Measurements from ENCODE around the gene YIPF1.
"Not testable (repeated sequence)": the region's sequence is repeated elsewhere in the genome, so short reads cannot be mapped to it uniquely, and the experiment has no call there.

YIPF1 gene

DNA sequence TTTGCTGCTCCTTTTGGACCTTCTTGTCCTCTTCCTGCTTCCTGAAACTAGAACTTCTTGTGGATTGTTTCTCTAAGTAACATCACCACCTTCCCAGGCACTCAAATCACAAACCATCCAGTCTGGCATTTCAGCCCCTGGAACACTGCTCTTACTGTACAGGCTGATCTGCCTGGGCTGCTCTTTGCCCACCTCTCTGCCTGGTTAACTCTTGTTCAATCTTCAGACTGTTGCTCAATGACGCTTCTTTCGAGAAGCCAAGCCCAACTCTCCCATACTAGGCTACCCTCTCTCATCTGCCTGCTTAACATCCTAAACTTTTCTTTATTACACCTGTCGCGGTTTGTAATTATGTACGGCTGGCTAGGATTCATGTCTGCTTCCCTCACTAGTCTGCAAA, 5.0 kb upstream of the YIPF1 start:
- DNase-seq (ENCODE audit: low read depth in 2 of 2) = no peak

DNA sequence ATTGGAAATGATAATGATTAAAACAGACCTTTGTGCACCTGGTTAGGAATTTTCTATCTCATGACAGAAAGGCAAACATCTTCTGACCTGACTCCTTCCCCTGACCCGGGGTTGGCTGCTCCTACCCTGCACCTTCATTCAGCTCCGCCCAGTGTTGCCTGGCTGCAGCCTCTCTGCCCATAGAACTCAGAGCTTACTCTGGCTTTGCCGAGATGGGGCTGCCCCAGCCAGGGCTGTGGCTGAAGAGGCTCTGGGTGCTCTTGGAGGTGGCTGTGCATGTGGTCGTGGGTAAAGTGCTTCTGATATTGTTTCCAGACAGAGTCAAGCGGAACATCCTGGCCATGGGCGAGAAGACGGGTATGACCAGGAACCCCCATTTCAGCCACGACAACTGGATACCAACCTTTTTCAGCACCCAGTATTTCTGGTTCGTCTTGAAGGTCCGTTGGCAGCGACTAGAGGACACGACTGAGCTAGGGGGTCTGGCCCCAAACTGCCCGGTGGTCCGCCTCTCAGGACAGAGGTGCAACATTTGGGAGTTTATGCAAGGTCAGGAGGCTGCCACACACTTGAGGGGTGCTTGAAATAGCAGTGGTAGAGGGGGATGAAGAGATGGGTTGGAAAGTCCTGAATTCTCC, 4.5 kb upstream of the YIPF1 start, which contains the start of gene DIO1:
TSS of gene DIO1 (plus strand) at position 189 of the 638 bp plus-strand sequence. CDS start at position 213, 24 bp downstream.
- DNase-seq (ENCODE audit: low read depth in 2 of 2) = no peak

DNA sequence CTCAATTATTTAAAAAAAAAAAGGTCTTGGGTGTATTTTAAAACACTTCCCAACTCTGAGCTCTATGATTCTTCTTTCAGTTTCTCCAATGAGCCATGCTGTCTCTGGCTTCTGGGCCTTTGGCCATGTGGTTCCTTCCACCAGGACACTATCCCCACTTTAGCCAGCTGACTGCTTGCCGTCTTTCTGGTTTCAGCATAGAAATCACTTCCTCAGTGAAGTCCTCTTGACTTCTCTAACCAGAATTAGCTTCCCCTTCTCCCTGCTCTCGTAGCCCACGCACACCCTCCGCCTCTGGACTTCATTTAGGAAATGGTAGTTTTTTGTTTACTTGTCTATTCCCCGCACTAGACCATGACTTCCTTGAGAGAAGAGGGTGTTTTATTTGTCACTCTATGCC, 3.3 kb upstream of the YIPF1 start:
- DNase-seq (ENCODE audit: low read depth in 2 of 2) = no peak

DNA sequence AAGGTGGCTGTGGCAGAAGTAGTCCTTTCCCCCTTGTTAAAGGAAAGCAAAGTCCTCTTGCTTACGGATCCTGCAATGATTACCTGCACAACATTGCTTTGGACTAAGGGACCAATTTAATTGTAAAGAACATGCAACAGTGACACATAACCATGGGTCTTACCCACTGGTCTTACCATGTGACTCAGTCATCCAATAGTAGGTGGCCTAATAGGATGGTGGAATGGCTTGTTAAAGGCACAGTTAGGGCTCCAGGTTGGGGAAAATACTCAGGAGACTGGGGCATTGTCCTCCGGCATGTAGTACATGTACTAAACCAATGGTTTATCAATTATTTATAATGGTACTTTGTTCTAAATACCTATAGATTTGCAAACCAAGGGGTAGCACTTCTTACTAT, 2.1 kb upstream of the YIPF1 start:
- no peak for DNase-seq (ENCODE audit: low read depth in 2 of 2)

DNA sequence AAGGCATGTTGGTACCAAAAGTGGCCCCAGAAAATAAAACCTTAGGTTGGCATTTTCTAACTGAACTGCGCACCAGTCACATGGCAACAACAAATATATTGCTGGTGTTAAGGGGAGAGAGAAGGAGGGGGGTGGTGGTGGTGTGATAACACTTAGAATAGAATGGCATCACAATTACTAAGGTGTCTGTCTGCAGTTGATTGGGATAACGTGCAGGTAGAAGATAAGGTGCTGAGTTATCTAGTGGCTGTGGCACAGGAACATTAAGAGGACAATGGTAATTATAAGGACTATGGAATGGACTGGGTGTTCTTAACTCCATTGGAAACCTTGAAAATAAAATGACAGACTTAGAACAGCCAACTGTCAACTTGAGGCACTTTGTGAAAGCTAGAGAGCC, 1.4 kb upstream of the YIPF1 start:
- DNase-seq (ENCODE audit: low read depth in 2 of 2) = no peak

DNA sequence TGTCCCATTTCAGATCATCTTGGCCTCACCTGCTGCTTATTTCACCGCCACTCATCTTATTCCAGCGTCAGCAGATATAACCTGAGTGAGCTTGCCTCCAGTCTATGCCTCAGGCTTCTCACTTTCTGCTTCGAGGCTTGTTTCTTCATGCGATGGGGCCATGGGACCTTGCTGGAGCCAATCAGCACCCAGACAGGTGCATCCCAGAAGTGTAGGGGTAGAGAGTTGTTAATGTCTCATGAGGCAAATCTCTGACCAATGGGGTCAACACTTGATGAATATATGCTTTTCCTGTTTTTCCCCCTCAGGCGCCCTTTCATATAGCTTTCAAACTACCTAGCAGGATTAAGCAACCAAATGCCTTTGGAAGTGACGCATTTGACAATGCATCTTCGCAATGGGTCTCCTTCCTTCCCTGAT, 935 bp upstream of the YIPF1 start:
- DNase-seq (ENCODE audit: low read depth in 2 of 2) = no peak

DNA sequence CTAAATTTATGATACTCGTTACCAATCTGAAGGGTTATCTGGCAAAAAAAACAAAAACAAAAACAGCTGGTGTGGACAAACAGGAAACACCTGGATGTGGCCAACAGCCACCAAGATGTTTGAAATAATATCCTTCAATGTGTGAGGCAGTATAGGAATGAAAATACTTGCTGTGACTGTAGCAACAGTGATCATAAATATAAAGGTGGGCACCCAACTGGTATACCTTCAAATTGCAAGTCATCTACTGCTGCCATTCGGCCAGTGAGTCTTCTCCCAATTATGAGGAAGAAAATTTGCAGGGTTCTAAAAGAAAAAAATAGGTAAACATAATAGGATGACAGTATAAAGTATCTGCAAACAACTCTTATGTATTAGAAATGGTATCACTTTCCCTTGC, 916 bp downstream of the YIPF1 start:
- no peak for DNase-seq (ENCODE audit: low read depth in 2 of 2)

DNA sequence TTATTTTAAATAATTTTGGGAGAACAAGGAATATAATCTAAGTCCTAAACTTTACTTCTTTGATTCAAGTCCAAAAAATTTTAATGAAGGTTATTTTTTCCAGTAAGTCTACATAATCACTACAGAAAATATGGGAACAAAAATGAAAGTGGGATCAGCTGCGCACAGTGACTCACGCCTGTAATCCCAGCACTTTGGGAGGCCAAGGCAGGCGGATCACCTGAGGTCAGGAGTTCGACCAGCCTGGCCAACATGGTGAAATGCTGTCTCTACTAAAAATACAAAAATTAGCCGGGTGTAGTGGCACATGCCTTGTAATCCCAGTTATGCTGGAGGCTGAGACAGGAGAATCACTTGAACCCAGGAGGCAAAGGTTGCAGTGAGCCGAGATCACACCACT, 6.0 kb downstream of the YIPF1 start:
- DNase-seq (ENCODE audit: low read depth in 2 of 2) = not testable (repeated sequence)

DNA sequence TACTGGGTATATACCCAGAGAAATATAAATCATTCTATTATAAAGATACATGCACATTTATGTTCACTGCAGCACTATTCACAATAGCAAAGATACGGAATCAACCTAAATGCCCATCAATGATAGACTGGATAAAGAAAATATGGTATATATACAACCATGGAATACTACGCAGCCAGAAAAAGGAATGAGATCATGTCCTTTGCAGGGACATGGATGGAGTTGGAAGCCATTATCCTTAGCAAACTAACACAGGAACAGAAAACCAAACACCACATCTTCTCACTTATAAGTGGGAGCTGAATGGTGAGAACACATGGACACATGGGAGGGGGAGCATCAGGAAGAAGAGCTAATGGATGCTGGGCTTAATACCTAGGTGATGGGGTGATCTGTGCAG, 7.7 kb downstream of the YIPF1 start:
- not testable (repeated sequence) for DNase-seq (ENCODE audit: low read depth in 2 of 2)

DNA sequence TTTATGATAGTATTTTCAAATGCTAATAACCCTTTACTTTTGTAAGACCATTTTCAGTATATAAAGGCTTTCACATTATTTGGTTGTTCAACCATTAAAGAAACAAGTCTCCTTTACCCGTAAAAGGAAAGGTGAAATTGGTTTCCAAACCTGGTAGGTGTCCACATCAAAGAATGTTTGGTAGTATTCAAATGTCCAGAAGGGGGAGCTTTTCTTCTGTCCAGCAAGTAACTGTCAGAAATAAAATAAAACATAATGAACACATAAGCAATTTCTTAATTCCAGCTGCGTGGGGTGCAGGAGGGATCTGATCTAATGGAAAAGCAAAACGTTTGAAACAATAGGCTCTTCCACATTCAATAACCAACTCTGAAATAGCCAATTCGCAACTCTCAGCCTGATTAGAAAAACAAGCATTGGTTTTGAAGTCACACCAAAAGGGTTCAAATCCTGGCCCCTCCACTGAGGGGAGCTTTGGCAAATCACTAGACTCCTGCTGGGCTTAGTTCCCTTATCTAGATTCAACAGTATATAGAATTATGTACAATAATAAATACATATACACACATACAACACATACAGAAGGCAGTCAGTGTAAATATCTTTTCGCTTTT, 11.0 kb downstream of the YIPF1 start:
- no peak for DNase-seq (ENCODE audit: low read depth in 2 of 2)

DNA sequence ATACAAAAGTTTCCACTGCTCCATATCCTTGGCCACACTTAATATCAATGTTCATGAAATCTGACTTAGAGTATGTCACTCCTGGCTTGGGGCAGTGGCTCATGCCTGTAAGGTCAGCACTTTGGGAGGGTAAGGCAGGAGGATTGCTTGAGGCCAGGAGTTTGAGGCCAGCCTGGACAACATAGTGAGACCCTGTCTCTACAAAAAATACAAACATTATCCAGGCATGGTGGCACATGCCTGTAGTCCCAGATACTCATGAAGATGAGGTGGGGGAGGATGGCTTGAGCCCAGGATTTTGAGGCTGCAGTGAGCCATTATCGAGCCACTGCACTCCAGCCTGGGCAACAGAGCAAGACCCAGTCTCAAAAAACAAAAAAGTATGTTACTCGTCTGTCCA, 14.4 kb downstream of the YIPF1 start:
- DNase-seq (ENCODE audit: low read depth in 2 of 2) = not testable (repeated sequence)

DNA sequence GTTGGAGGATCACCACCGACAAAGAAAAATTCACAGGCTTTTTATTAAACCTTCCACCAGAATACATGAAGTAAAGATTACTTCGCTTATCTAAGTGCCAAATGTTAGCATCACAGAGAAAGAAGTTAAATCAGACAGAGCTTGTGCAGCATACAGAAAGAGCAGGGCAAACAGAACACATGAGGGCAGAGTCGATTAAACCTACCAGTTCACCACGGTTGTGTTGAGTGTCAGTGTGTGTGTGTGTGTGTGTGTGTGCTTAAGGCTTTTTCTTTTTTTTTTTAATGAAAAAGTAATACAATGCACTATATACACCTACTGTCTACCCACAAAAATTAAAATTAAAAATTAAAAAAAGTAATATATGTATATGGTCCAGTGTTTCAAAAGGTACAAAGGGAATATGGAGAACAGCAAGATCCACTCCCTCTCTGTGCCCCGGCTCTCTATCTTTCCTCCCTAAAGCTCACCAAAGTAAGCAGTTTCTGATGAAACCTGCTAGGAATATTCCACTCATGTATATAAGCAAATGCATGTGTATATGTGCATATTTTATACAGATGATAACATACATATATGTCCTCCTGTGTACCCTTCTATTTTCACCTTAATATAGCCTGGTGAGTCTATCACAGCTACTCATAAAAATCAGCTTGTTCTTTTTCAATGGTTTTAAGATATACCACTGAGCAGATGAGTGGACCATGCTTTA, 17.7 kb downstream of the YIPF1 start:
- DNase-seq (ENCODE audit: low read depth in 2 of 2) = no peak

DNA sequence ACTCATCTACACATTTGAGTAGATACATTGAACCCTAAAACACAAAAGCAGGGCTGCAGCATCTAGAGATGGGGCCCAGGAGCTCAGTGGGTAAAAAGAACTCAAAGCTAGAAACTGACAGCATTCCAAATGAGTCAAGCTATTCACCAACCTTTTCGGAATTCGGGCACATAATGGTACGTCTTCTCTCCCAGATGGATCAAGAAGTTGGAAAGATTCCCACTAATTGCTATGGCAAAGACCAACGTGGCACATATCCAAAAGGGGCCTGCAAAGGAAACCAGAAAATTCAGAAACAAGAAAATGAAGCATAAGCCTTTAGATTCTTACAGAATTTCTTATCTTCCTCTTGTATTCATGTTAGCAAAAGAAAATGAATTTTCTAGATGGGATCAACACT, 18.4 kb downstream of the YIPF1 start:
- no peak for DNase-seq (ENCODE audit: low read depth in 2 of 2)

DNA sequence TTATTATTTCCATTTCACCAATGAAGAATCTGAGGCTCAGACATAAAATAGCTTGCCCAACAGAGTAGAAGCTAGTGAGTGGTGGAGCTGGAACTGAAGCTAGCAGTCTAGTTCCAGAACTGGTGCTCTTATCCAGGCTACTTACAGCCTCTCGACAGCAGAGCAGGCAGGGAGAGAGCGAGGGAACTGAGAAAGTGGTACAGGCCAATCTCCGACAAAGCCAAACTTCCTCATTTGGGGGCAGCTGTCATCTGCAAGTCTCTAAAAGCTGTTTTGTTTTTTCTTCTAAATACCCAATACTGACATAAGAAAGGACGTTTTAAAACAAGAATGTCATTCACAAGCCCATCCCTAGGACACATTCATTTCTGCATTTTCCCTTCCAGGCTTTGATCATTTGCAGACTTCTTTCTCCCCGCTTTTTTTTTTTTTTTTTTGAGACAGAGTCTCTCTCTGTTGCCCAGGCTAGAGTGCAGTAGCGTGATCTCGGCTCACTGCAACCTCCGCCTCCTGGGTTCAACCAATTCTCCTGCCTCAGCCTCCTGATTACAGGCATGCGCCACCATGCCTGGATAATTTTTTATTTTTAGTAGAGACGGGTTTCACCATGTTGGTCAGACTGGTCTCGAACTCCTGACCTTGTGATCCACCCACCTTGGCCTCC, 20.0 kb downstream of the YIPF1 start:
- DNase-seq (ENCODE audit: low read depth in 2 of 2) = no peak

DNA sequence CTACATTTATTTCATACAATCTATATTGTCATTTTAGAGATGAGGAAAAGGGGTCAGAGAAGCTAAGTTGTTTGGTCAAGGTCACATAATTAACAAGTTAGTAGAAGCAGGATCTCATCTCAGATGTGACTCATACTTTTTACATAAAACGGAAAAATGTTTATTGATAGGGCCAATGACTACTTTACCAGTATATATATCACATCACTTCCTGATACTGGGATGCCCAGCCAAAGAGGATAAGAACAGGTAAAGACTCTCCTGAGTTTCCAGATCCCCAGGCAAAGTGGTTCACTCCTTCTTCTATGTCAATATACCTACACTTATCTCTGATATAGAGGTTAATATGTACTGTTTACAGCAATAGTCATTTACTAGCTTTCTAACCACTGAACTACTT, 21.0 kb downstream of the YIPF1 start:
- no peak for DNase-seq (ENCODE audit: low read depth in 2 of 2)

DNA sequence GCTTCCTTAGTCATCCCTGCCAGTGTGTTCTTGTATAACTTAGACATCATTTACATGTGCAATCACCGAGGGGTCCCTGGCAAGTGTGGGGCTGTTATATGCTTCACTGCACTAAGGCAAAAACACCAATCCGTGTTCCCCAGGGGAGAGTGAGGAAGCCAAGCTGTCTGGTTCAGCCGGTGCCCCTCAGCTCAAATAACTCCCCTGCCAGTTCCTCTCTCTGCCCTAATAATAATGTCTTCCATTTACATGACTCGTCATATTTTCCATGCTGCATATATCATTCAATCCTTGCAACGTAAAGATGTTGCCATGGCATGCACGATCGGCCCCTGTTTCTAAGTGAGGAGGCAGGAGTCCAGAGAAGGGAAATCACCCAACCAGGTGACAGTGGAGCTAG, 27.1 kb downstream of the YIPF1 start:
- no peak for DNase-seq (ENCODE audit: low read depth in 2 of 2)

DNA sequence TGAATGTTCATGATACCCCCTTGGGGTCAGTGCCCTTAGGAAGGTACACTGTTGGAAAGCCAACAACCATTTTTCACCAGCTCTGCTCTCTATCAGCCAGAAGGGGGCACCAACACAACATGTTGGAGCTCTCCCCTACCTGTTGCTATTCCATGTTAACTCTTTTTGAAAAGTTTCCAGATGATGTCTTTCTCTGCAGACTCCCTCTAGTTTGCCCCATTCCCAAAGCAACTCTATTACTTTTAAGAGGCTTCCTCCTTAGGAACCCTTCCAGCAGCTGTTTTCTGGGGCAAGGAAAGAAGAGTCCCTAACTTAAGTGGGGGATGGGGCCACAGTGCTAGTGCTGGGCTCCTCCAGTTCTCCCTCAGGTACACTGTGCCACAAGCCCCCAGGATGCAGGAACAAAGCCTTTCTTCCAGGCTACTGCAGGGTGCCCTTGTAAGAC, 28.6 kb downstream of the YIPF1 start:
- peak; percentile 12 to 23 for DNase-seq (ENCODE audit: low read depth in 2 of 2)

DNA sequence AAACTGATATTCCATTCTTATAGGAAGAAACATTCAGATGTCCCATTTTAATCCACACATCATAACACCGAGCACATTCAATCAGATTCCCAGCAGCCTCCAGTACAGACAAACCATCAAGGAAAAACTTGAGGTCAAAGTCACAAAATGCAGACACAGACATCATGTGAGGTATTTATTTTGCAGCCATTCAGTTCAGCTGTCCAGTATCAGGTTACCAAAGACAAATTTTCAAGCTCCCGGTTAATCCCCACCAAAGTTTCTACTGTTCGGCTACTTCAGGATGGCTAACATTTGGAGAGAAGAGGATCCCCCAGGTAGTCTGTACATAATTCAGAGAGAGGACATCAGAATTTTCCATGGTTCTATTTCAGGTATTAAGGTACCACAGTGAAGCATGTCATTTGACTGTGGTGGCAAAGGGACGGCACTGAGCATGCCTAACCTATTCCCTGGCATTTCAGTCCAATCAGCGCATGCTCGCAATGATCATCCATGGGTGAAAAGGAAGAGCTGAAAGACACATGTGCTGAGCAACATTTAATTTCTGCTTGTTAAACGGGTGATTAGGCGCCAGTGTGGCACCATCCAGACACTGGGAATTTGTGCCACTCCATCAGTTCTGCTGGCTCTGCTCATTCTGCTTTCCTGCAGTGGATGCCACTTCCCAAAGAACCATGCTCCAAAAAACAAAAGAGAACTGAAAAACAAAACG, 37.9 kb downstream of the YIPF1 start:
- DNase-seq (ENCODE audit: low read depth in 2 of 2) = no peak

DNA sequence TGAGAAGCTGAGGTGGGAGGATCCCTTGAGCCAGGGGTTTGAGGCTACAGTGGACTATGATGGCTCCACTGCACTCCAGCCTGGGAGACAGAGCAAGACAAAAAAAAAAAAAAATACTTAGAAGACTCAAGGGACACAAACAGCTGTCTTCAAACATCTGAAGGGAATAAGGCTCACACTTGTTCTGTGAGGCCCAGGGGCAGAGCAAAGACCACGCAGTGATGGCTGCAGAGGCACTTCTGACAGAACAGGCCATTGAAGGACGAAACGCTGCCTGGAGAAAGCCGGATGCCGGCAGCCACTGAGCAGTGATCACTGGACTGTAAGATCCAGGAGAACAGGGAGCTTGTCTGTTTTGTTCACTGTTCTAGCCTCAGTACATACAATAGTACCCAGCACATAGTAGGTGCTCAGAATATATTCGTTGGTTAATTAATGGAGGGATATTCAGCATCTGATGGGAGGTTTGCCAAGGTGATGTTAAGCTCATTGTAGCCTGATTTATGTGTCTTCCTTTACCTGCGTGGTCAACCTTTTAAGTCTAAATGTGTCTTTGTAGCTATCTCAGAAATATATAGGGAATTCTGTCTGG, 39.4 kb downstream of the YIPF1 start:
- DNase-seq (ENCODE audit: low read depth in 2 of 2) = no peak

DNA sequence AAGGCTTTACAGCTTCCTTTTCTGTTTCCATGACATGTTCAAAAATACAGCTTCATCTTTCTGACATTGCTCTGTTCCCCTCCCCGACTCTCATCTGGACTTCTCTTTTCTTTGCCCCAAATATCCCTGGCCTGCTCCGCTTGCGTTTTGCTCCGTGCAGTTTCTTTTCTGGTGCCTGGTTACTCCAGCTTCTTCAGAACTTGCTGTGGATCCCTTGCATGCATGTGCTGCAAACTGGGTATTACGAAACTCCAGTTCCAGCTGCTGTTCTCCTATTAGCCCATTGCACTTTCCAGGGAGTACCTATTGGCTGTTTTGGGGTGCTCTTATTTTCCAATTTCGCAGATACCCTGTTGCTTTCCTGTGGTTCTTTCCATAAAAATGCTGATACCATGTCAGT, 41.6 kb downstream of the YIPF1 start:
- DNase-seq (ENCODE audit: low read depth in 2 of 2) = no peak

DNA sequence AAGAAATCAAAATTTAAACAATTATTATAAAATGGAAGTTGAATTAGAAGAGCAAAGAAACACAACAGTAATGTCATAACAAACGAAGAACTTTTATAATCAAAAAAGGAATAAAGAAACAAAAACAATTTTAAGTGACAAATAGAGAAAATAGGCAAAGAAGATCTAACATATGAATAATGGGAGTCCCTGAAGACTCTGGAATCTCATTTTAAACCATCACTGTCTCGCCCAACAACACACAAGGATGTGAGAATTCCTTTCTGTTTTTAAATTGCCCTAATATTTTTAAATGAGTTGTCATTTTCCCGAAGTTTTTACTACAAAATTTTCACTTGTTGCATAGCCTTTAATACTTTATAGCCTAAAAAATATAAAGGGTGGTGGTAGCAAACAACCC, 47.2 kb downstream of the YIPF1 start:
- DNase-seq (ENCODE audit: low read depth in 2 of 2) = no peak

DNA sequence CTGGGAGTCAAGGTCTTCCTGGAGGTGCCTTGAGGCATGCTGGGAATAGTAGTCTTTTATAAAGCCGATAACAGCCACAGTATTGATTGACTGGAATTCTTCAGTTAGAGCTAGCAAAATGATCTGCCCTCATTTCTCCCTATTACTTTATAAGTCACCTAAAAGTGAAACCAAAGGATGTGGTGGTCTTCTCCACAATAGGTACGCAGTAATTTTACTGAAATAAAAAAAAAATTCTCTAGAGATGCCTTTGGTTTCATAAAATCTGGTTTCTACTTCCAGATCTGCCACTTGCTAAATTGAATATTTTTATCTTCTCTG, 51.0 kb downstream of the YIPF1 start:
- DNase-seq (ENCODE audit: low read depth in 2 of 2) = no peak

Measured in activated CD4-positive, alpha-beta T cell treated with anti-CD3 and anti-CD28 coated beads for 24 hours (primary cell).